Activated B cell treated with CpG ODN at 0.5 μM for 24 hours (primary cell): ENCODE measurements around the gene LDLRAD4. TPM values are rescaled to one million over a fixed set of nuclear protein-coding genes. Genes with fewer than 3 reads are reported as not detected.

ENCODE experiments used
- ATAC-seq: fragments of 200-7000 bp; cut with Tn5 transposase; one replicate; pipeline ENCODE4 v1.10.0; 2021; ENCODE audit warnings: low read depth, mild to moderate bottlenecking, moderate library complexity
- CTCF ChIA-PET: fragments of 350-600 bp; sonication (Branson Sonifier 250); formaldehyde crosslinking; loops from one replicate; lab custom pipeline; 2021; ENCODE audit warnings: antibody characterized with exemption; lab: Charles Lee
- POLR2A ChIA-PET: fragments of 350-600 bp; sonication (Branson Sonifier 250); formaldehyde crosslinking; loops from one replicate; lab custom pipeline; 2021; ENCODE audit warnings: antibody characterized with exemption; lab: Charles Lee
- DNase-seq: peaks from one replicate; pipeline ENCODE4 v3.0.0; 2022
- H3K27ac Mint-ChIP-seq: one replicate; pipeline ENCODE4 v1.8.0; 2020; ENCODE audit warnings: mixed read lengths
- H3K27me3 Mint-ChIP-seq: one replicate; pipeline ENCODE4 v1.8.0; 2021; ENCODE audit warnings: mixed read lengths
- H3K36me3 Mint-ChIP-seq: one replicate; pipeline ENCODE4 v1.8.0; 2021; ENCODE audit warnings: low read depth, mixed read lengths
- H3K4me1 Mint-ChIP-seq: one replicate; pipeline ENCODE4 v1.8.0; 2021; ENCODE audit warnings: mixed read lengths
- H3K4me3 Mint-ChIP-seq: one replicate; pipeline ENCODE4 v1.8.0; 2020; ENCODE audit warnings: mild to moderate bottlenecking, mixed read lengths
- H3K9me3 Mint-ChIP-seq: one replicate; pipeline ENCODE4 v1.8.0; 2020; ENCODE audit warnings: mixed read lengths
- CTCF ChIP-seq: fragments of 200-600 bp; IDR thresholded peaks from one replicate; pipeline ENCODE4 v1.8.0; 2022; ENCODE audit warnings: antibody characterized with exemption, mild to moderate bottlenecking
- intact Hi-C: fragments of 100-400 bp; cut with micrococcal nuclease; formaldehyde crosslinking; loops from one replicate; pipeline ENCODE4 v1.15.1; 2024
- total RNA-seq: library from RNA; stranded (reverse); gene quantifications from 2 replicates; pipeline ENCODE4 v1.2.3, GENCODE V29; 2022

The LDLRAD4 gene
- total RNA-seq, 1 donor from 2014 or later, result 66.9 TPM

GRCh38 chr18:13276530-13277520 is 58.3 kb downstream of the LDLRAD4 start:
- Mint-ChIP-seq H3K27ac (no peak overlapping the region), H3K4me1 (peaks cover 16% of the 10 kb centered on the region), H3K27me3 (no peaks in the 10 kb centered on the region), H3K9me3 (no peaks in the 10 kb centered on the region), H3K36me3 (no peaks in the 10 kb centered on the region), H3K4me3 (no peak overlapping the region)
- DNase-seq (no peak), ATAC-seq (no peak)
- TF ChIP-seq CTCF, result no peak
- POLR2A ChIA-PET, result no interaction called here
- intact Hi-C loops, result no loop called here
- CTCF ChIA-PET, result no interaction called here

- no peak for ATAC-seq
- H3K36me3 Mint-ChIP-seq, result no peaks in the 10 kb centered on the region
- no peaks in the 10 kb centered on the region for H3K9me3 Mint-ChIP-seq
- H3K27me3 Mint-ChIP-seq, result no peaks in the 10 kb centered on the region
- CTCF ChIA-PET, result no interaction called here
- DNase-seq, result no peak
- no peak for TF ChIP-seq CTCF
- H3K27ac Mint-ChIP-seq, result no peak overlapping the region
- intact Hi-C loops, result no loop called here
- POLR2A ChIA-PET, result no interaction called here
- no peak overlapping the region for H3K4me3 Mint-ChIP-seq
- H3K4me1 Mint-ChIP-seq, result peaks cover 16% of the 10 kb centered on the region
Observed at GRCh38 chr18:13278062-13278630, 59.6 kb downstream of the LDLRAD4 start.

- Mint-ChIP-seq H3K27ac (no peak overlapping the region), H3K36me3 (no peaks in the 10 kb centered on the region)
- intact Hi-C loops, result no loop called here
Observed at GRCh38 chr18:13279181-13280069, 60.9 kb downstream of the LDLRAD4 start.

GRCh38 chr18:13280070-13280795 is 61.7 kb downstream of the LDLRAD4 start:
- no peak for ATAC-seq
- no peak overlapping the region for H3K27ac Mint-ChIP-seq
- H3K36me3 Mint-ChIP-seq, result no peaks in the 10 kb centered on the region
- TF ChIP-seq CTCF, result no peak
- peaks cover 3% of the 10 kb centered on the region for H3K27me3 Mint-ChIP-seq
- POLR2A ChIA-PET, result no interaction called here
- peaks cover 16% of the 10 kb centered on the region for H3K4me1 Mint-ChIP-seq
- CTCF ChIA-PET, result no interaction called here
- H3K9me3 Mint-ChIP-seq, result no peaks in the 10 kb centered on the region
- DNase-seq, result no peak
- intact Hi-C loops, result no loop called here
- no peak overlapping the region for H3K4me3 Mint-ChIP-seq

More at GRCh38 chr18:13279181-13280069, 60.9 kb downstream of the LDLRAD4 start:
- ChIA-PET POLR2A (no interaction called here), CTCF (no interaction called here)
- DNase-seq (no peak), ATAC-seq (peak; percentile 79)
- Mint-ChIP-seq H3K27me3 (no peaks in the 10 kb centered on the region), H3K4me1 (peaks cover 16% of the 10 kb centered on the region), H3K9me3 (no peaks in the 10 kb centered on the region), H3K4me3 (peak overlapping the region; percentile 39)
- no peak for TF ChIP-seq CTCF
